B cell (primary cell): ENCODE measurements around the gene ERGIC1.

Experiments
- CTCF ChIP-seq: fragments of 200-600 bp; IDR thresholded peaks from one replicate; pipeline ENCODE4 v1.8.0; 2022; ENCODE audit warnings: antibody characterized with exemption, mild to moderate bottlenecking
- EZH2 ChIP-seq: IDR thresholded peaks from 2 replicates; pipeline ENCODE4 v1.6.1; 2012; ENCODE audit warnings: borderline replicate concordance, low read depth, mild to moderate bottlenecking, moderate library complexity, low read length; ENCODE audit not compliant: insufficient read depth, poor library complexity, severe bottlenecking

GRCh38 chr5:172949426-172949825 is 115.4 kb downstream of the ERGIC1 start:
- TF ChIP-seq EZH2 (no peak), CTCF (no peak)
